Muscle layer of duodenum (tissue), 2 donors: ENCODE measurements around the gene HSBP1.

Source experiments
- H3K27ac ChIP-seq: one replicate; pipeline ENCODE4 v1.7.0; 2013; ENCODE audit warnings: mild to moderate bottlenecking, low read length
- H3K27me3 ChIP-seq: one replicate; pipeline ENCODE4 v1.7.0; 2013; ENCODE audit warnings: low read depth, mild to moderate bottlenecking, control low read depth, low read length
- H3K36me3 ChIP-seq, 2 donors: one replicate each; pipeline ENCODE4 v1.7.0; 2013; ENCODE audit warnings: low read length in 2 of 2, control low read depth in 1 of 2, mild to moderate bottlenecking in 1 of 2; ENCODE audit not compliant: insufficient read depth in 2 of 2, control insufficient read depth in 1 of 2
- H3K4me1 ChIP-seq, 2 donors: one replicate each; pipeline ENCODE4 v1.7.0; 2013; ENCODE audit warnings: low read length in 2 of 2, mild to moderate bottlenecking in 2 of 2, control low read depth in 1 of 2, moderate library complexity in 1 of 2; ENCODE audit not compliant: insufficient read depth in 2 of 2, control insufficient read depth in 1 of 2
- H3K4me3 ChIP-seq, 2 donors: one replicate each; pipeline ENCODE4 v1.7.0; 2013; ENCODE audit warnings: low read length in 2 of 2, low read depth in 1 of 2, mild to moderate bottlenecking in 1 of 2
- H3K9me3 ChIP-seq, 2 donors: one replicate each; pipeline ENCODE4 v1.7.0; 2013; ENCODE audit warnings: low read length in 2 of 2, control low read depth in 1 of 2, mild to moderate bottlenecking in 1 of 2; ENCODE audit not compliant: control insufficient read depth in 1 of 2
- donor health status: healthy.

HSBP1 gene

DNA sequence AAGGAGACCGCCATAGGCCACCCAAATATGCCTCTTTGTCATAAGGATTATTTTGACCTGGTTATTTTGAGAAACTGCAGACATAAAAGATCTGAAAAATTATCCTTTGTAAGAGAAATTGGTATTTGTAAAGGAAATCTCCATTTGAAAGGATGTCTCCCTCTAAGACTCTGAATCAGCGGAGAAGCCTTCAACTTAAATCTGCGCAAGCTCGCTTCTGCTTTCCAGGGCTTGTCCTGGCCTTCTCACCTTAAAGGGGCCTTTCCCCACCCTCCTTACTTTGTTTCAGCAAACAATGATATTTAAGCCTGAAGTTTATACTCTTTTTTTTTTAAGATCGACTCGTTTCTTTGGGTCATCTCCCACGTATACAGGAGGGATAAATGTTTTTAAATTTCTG is 34.5 kb downstream of the HSBP1 start:
- H3K36me3 ChIP-seq, result no peaks in the 10 kb centered on the region
- H3K9me3 ChIP-seq, result no peaks in the 10 kb centered on the region
- H3K4me3 ChIP-seq, result no peak overlapping the region
- H3K27ac ChIP-seq, result no peak overlapping the region
- H3K27me3 ChIP-seq, result no peaks in the 10 kb centered on the region
- no peaks in the 10 kb centered on the region for H3K4me1 ChIP-seq

DNA sequence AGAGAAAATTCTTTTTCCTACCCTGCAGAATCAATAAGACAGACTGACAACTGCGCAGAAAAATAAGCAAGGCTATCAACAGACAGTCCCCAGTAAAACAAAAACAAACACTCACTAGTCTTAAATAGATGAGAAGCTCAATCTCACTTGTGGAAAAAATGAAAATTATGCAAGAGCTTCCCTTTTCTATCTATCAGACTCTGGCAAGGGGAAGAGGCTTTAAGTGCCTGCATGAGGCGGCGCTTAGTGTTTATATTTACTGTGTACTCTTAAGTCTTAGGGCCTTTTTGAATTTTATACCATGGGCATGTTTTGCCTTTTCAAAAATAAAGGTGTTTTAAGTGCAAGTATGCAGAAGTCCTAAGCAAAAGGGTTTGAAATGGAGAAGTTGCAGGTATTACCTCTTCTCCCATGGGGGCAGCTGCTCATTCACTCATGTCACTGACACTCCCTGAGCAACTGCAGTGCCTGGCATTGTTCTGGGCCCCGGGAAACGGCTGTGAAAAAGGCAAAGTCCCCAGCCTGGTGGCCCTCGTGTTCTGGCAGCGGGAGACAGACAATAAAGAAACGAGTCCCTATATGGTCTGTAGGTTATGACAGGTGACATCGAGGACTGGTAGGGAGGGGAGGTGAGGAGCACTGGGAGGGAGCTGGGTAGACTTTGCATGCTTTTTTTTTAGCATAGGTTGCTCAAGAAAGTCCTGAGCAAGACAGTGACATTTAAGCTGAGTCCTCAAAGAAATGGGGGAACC is 35.2 kb downstream of the HSBP1 start:
- no peak overlapping the region for H3K27ac ChIP-seq
- H3K9me3 ChIP-seq, result no peaks in the 10 kb centered on the region
- H3K36me3 ChIP-seq, result no peaks in the 10 kb centered on the region
- no peak overlapping the region for H3K4me3 ChIP-seq
- no peaks in the 10 kb centered on the region for H3K27me3 ChIP-seq
- H3K4me1 ChIP-seq, result no peaks in the 10 kb centered on the region

GRCh38 chr16:83843657-83844056 is 35.9 kb downstream of the HSBP1 start:
- Histone ChIP-seq H3K27ac (no peak overlapping the region), H3K4me1 (no peaks in the 10 kb centered on the region), H3K9me3 (no peaks in the 10 kb centered on the region), H3K36me3 (no peaks in the 10 kb centered on the region), H3K4me3 (no peak overlapping the region), H3K27me3 (no peaks in the 10 kb centered on the region)

DNA sequence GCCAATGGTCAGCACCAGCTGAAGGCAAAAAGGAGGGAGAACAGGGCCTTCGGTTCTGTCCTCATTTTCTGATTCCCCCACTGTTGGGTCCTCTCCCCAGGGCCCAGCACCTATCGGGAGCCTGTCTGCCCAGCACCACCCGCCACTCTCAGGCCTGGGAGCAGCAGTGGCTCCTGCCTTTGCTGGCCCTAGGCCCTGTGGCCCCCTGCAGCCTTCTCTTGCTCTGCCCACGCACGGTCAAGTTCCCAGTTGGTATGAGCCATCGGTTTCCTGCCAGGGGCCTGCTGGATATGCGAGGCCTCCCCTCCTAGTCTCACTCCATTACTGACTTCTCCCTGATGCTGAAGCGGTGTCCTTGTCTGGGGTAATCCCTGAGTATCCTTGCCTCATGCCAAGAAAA is 37.5 kb downstream of the HSBP1 start:
- Histone ChIP-seq H3K27ac (no peak overlapping the region), H3K9me3 (no peaks in the 10 kb centered on the region), H3K4me3 (no peak overlapping the region), H3K27me3 (no peaks in the 10 kb centered on the region), H3K4me1 (no peaks in the 10 kb centered on the region), H3K36me3 (no peaks in the 10 kb centered on the region)

DNA sequence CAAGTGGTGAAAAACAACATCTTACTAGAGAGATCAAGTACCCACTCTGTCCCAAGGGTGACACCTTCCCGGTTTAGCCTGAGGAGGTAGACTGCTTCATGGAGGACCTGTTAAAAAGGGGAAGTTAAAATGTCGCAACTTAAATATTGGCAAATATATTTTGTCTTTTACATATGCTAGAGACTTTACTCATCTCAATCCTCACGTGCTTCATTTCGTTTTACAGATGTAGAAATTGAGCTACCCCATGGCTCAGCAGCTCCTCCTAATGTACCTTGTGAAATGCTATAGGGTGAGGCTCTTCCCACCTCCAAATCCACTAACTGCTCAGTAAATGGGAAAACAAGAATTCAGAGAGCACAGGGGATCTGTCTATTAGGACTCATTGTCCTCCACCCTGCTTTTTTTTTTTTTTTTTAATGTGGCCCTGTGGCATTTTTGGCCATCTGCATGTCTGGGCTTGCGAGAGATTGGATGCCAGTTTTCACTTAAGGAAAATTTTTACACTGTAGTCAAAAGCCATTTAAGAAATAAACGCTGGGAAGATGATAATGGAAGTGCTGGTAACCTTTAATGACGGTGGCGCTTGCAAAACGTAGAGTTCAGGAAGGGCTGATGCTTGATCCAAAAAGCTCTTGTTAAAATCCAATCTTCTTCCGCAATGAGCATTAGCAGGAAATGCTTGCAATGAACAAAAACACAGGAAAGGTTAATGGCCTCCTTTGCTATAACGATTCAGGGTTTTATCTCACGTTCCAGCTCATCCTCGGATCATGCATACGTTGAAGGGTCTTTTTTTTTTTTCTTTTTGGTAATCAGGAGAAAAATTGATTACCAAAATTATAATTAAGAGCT is 39.8 kb downstream of the HSBP1 start:
- Histone ChIP-seq H3K4me3 (no peak overlapping the region), H3K4me1 (no peaks in the 10 kb centered on the region), H3K27ac (no peak overlapping the region), H3K36me3 (no peaks in the 10 kb centered on the region), H3K9me3 (no peaks in the 10 kb centered on the region), H3K27me3 (no peaks in the 10 kb centered on the region)

DNA sequence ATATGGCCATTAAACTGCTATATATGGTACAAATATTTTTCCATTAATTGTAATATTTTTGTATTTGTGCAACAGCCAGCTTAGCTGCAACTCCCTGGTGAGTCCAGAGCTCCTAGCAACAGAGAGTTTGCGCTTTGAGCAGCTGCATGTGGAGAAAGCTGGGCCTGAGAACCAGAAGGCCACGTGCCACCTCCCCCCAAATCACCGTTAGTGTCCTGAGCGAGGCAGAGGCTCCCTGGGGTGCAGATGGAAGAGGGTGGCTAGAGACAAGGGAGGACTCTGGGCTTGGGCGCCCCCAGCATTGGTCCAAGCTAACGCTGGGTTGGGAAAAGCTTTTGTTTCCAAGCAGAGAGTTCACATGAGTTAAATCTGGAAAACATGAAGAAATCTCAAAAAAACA is 41.6 kb downstream of the HSBP1 start:
- Histone ChIP-seq H3K27ac (no peak overlapping the region), H3K9me3 (no peaks in the 10 kb centered on the region), H3K36me3 (no peaks in the 10 kb centered on the region), H3K4me3 (no peak overlapping the region), H3K27me3 (no peaks in the 10 kb centered on the region), H3K4me1 (no peaks in the 10 kb centered on the region)

GRCh38 chr16:83850947-83851346 is 43.2 kb downstream of the HSBP1 start:
- H3K4me3 ChIP-seq, result no peak overlapping the region
- no peaks in the 10 kb centered on the region for H3K4me1 ChIP-seq
- H3K9me3 ChIP-seq, result no peaks in the 10 kb centered on the region
- H3K27me3 ChIP-seq, result no peaks in the 10 kb centered on the region
- H3K27ac ChIP-seq, result no peak overlapping the region
- H3K36me3 ChIP-seq, result no peaks in the 10 kb centered on the region

GRCh38 chr16:83851473-83851872 is 43.7 kb downstream of the HSBP1 start:
- Histone ChIP-seq H3K4me3 (no peak overlapping the region), H3K9me3 (no peaks in the 10 kb centered on the region), H3K36me3 (no peaks in the 10 kb centered on the region), H3K4me1 (no peaks in the 10 kb centered on the region), H3K27me3 (no peaks in the 10 kb centered on the region), H3K27ac (no peak overlapping the region)

GRCh38 chr16:83852774-83853173 is 45.0 kb downstream of the HSBP1 start:
- Histone ChIP-seq H3K4me3 (no peak overlapping the region), H3K27me3 (no peaks in the 10 kb centered on the region), H3K27ac (no peak overlapping the region), H3K36me3 (no peaks in the 10 kb centered on the region), H3K9me3 (no peaks in the 10 kb centered on the region), H3K4me1 (no peaks in the 10 kb centered on the region)

DNA sequence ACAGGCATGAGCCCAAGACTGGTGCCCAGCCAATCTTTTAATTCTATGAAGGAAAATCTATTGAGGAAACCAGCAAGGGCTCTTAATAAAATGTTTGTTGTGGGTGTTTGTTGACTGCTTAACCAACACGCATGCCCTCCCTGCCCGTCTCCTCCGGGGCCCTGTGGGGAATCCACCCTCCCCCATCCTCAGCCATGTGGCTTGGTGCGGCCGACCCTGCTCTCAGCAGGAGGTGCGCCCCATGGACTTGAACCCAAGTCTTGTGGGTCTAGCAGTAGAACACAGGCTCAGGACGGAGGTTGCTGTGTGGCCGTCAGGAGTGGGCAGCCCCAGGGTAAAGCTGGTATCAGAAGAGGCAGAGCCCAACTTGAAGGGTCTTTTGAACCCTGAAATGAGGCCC is 46.1 kb downstream of the HSBP1 start:
- H3K27me3 ChIP-seq, result no peaks in the 10 kb centered on the region
- H3K9me3 ChIP-seq, result no peaks in the 10 kb centered on the region
- no peak overlapping the region for H3K4me3 ChIP-seq
- no peaks in the 10 kb centered on the region for H3K36me3 ChIP-seq
- H3K4me1 ChIP-seq, result no peaks in the 10 kb centered on the region
- no peak overlapping the region for H3K27ac ChIP-seq

GRCh38 chr16:83854420-83854819 is 46.6 kb downstream of the HSBP1 start:
- H3K4me1 ChIP-seq, result no peaks in the 10 kb centered on the region
- no peaks in the 10 kb centered on the region for H3K9me3 ChIP-seq
- no peak overlapping the region for H3K4me3 ChIP-seq
- H3K27me3 ChIP-seq, result no peaks in the 10 kb centered on the region
- no peaks in the 10 kb centered on the region for H3K36me3 ChIP-seq
- no peak overlapping the region for H3K27ac ChIP-seq
